OCI-LY1 (cell line): ENCODE results near the gene CCRL2.

Source experiments
- H2AFZ ChIP-seq: fragments of 200-600 bp; sonication (generic), shearing (Covaris generic); 2 replicates; pipeline ENCODE4 v1.6.0; 2014; ENCODE audit warnings: antibody characterized with exemption, mild to moderate bottlenecking, low read length
- H3F3A ChIP-seq: fragments of 200-600 bp; sonication (generic), shearing (Covaris generic); 2 replicates; pipeline ENCODE4 v1.6.0; 2014; ENCODE audit warnings: mild to moderate bottlenecking, antibody characterized with exemption, low read length, moderate library complexity; ENCODE audit not compliant: insufficient read depth
- H3K27ac ChIP-seq: fragments of 200-600 bp; sonication (generic); 2 replicates; pipeline ENCODE4 v1.5.1; 2014; ENCODE audit warnings: low read length, mixed run types, mild to moderate bottlenecking, low read depth; ENCODE audit not compliant: poor library complexity, severe bottlenecking
- H3K27me3 ChIP-seq: fragments of 200-600 bp; sonication (generic); 2 replicates; pipeline ENCODE4 v1.6.0; 2014; ENCODE audit warnings: antibody characterized with exemption, mild to moderate bottlenecking, low read length, moderate library complexity; ENCODE audit not compliant: insufficient read depth
- H3K36me3 ChIP-seq: fragments of 200-600 bp; sonication (generic); 2 replicates; pipeline ENCODE4 v1.6.1; 2014; ENCODE audit warnings: mild to moderate bottlenecking, antibody characterized with exemption, low read length, moderate library complexity, mixed read lengths; ENCODE audit not compliant: insufficient read depth
- H3K4me1 ChIP-seq: fragments of 200-600 bp; sonication (generic); 2 replicates; pipeline ENCODE4 v1.5.1; 2014; ENCODE audit warnings: mild to moderate bottlenecking, low read length, moderate library complexity; ENCODE audit not compliant: insufficient read depth, severe bottlenecking
- H3K4me2 ChIP-seq: fragments of 200-600 bp; sonication (generic), shearing (Covaris generic); 2 replicates; pipeline ENCODE4 v1.6.1; 2014; ENCODE audit warnings: low read length
- H3K4me3 ChIP-seq: fragments of 200-600 bp; sonication (generic); 2 replicates; pipeline ENCODE4 v1.5.1; 2014; ENCODE audit warnings: low read length, low read depth, mild to moderate bottlenecking, mixed read lengths; ENCODE audit not compliant: poor library complexity, severe bottlenecking
- H3K79me2 ChIP-seq: fragments of 200-600 bp; shearing (Covaris generic); 2 replicates; pipeline ENCODE4 v1.6.1; 2016; ENCODE audit warnings: mixed run types, low read length, mixed read lengths; ENCODE audit not compliant: insufficient read depth
- H3K9ac ChIP-seq: fragments of 200-600 bp; sonication (generic), shearing (Covaris generic); 2 replicates; pipeline ENCODE4 v1.6.1; 2014; ENCODE audit warnings: mild to moderate bottlenecking, low read length, mixed read lengths
- H3K9me2 ChIP-seq: fragments of 200-600 bp; sonication (generic), shearing (Covaris generic); 2 replicates; pipeline ENCODE4 v1.6.1; 2014; ENCODE audit warnings: low read depth, mild to moderate bottlenecking, low read length, mixed read lengths
- H3K9me3 ChIP-seq: fragments of 200-600 bp; shearing (Covaris generic); 2 replicates; pipeline ENCODE4 v1.6.1; 2014; ENCODE audit warnings: low read length, mixed read lengths
- H4K20me1 ChIP-seq: fragments of 200-600 bp; sonication (generic), shearing (Covaris generic); 2 replicates; pipeline ENCODE4 v1.6.0; 2016; ENCODE audit warnings: mild to moderate bottlenecking, low read length; ENCODE audit not compliant: insufficient read depth
- CTCF ChIP-seq: fragments of 200-600 bp; sonication (generic), shearing (Covaris generic); IDR thresholded peaks from 2 replicates; pipeline ENCODE4 v1.5.1; 2017; ENCODE audit warnings: mild to moderate bottlenecking, antibody characterized with exemption, low read length, moderate library complexity, mixed read lengths
- EZH2 ChIP-seq: fragments of 200-600 bp; sonication (generic), shearing (Covaris generic); IDR thresholded peaks from 2 replicates; pipeline ENCODE4 v1.8.0; 2017; ENCODE audit warnings: borderline replicate concordance, mixed run types, mild to moderate bottlenecking, antibody characterized with exemption, low read length, moderate library complexity, mixed read lengths

CCRL2 gene

GRCh38 chr3:46360907-46361306 is 46.2 kb upstream of the CCRL2 start:
- Histone ChIP-seq H3K9me3 (no peaks in the 10 kb centered on the region), H3K27me3 (no peaks in the 10 kb centered on the region), H4K20me1 (no peaks in the 10 kb centered on the region), H2AFZ (no peak overlapping the region), H3K4me3 (no peak overlapping the region), H3K9me2 (no peaks in the 10 kb centered on the region), H3K4me1 (no peaks in the 10 kb centered on the region), H3K36me3 (no peaks in the 10 kb centered on the region), H3F3A (no peaks in the 10 kb centered on the region), H3K9ac (no peak overlapping the region), H3K79me2 (no peaks in the 10 kb centered on the region), H3K4me2 (no peak overlapping the region), H3K27ac (no peak overlapping the region)
- no peak for TF ChIP-seq EZH2
- no peak for TF ChIP-seq CTCF

DNA sequence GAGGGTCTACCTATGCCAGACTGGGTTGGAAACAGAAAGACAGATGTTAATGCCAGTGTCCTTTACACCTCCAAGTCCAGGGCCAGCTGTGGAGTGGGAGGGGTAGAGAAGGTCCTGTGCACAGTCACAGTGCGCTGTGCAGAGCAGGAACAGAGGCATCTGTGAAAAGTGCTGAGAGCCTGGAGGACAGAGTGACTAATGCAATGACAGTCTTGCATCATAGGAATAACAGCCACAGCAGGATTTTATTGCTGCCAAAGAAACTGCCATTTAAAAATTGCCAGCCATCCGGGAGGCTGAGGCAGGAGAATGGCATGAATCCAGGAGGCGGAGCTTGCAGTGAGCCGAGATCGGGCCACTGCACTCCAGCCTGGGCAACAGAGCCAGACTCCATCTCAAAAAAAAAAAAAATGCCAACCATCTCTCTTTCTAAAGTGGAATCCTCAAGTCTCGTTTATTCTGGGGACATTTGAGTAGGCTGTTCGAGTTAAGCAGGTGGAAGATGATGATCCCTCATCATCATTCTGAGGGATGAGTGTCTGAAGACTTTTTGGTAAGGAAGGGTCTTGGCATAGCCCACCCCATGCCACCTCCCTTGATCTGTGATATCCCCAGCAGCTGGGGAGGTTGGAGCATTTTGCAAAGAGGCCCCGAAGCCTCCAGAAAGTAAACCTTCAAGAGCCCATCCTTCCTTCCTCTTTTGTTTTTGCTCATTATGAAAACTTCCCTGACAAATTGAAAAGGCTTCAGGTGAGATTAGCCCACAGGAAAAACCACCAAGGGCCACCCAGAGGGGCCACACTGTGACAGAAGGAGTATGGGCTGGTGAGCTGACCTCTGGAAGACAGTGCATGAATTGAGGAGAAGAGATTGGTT is 45.4 kb upstream of the CCRL2 start:
- Histone ChIP-seq H4K20me1 (no peaks in the 10 kb centered on the region), H3K4me3 (no peak overlapping the region), H3K36me3 (no peaks in the 10 kb centered on the region), H3F3A (no peaks in the 10 kb centered on the region), H3K9me2 (no peaks in the 10 kb centered on the region), H3K9me3 (no peaks in the 10 kb centered on the region), H3K4me1 (no peaks in the 10 kb centered on the region), H2AFZ (no peak overlapping the region), H3K27me3 (no peaks in the 10 kb centered on the region), H3K27ac (no peak overlapping the region), H3K4me2 (no peak overlapping the region), H3K79me2 (no peaks in the 10 kb centered on the region), H3K9ac (no peak overlapping the region)
- no peak for TF ChIP-seq EZH2
- TF ChIP-seq CTCF: no peak

GRCh38 chr3:46365041-46365440 is 42.0 kb upstream of the CCRL2 start:
- no peaks in the 10 kb centered on the region for H3K36me3 ChIP-seq
- no peaks in the 10 kb centered on the region for H3K79me2 ChIP-seq
- no peak overlapping the region for H2AFZ ChIP-seq
- no peaks in the 10 kb centered on the region for H3K4me1 ChIP-seq
- H3K9me3 ChIP-seq: no peaks in the 10 kb centered on the region
- no peaks in the 10 kb centered on the region for H3F3A ChIP-seq
- no peaks in the 10 kb centered on the region; the same call in 1 of the 2 replicates for H3K27me3 ChIP-seq
- no peak overlapping the region for H3K4me2 ChIP-seq
- H4K20me1 ChIP-seq: no peaks in the 10 kb centered on the region
- no peak overlapping the region for H3K27ac ChIP-seq
- no peak overlapping the region for H3K4me3 ChIP-seq
- H3K9ac ChIP-seq: no peak overlapping the region
- no peaks in the 10 kb centered on the region for H3K9me2 ChIP-seq
- TF ChIP-seq EZH2 (no peak), CTCF (no peak)
